ENCODE results near the gene NUAK2. TPM values are rescaled to one million over a fixed set of nuclear protein-coding genes. Genes with fewer than 3 reads are reported as not detected.

Gene NUAK2
- polyA plus RNA-seq, 1 donor from 2014 or later = 1.4 TPM

GRCh38 chr1:205286335-205286950, 35.1 kb downstream of the NUAK2 start:
- Histone ChIP-seq H3K79me2 (replicated peaks; ENCODE audit: insufficient read depth, low read length) (no peaks in the 10 kb centered on the region), H3K9me2 (ENCODE audit: insufficient read depth, low read length) (no peaks in the 10 kb centered on the region), H3K27me3 (ENCODE audit: insufficient read depth, low read depth, low read length) (no peaks in the 10 kb centered on the region), H3K4me2 (ENCODE audit: low read length) (no peak overlapping the region), H2AFZ (ENCODE audit: low read depth, low read length) (no peak overlapping the region), H4K20me1 (ENCODE audit: insufficient read depth) (no peaks in the 10 kb centered on the region), H3F3A (ENCODE audit: insufficient read depth, low read length, poor library complexity, severe bottlenecking) (no peaks in the 10 kb centered on the region), H3K36me3 (ENCODE audit: insufficient read depth, low read length) (no peaks in the 10 kb centered on the region), H3K27ac (ENCODE audit: low read length) (no peak overlapping the region), H3K4me3 (ENCODE audit: low read length) (no peak overlapping the region), H3K9me3 (ENCODE audit: low read length) (no peaks in the 10 kb centered on the region), H3K9ac (ENCODE audit: low read length) (no peak overlapping the region)
- TF ChIP-seq SMC3 (conservative IDR thresholded peaks at IDR 0.05; ENCODE audit: poor library complexity) (no peak), POLR2AphosphoS5 (IDR thresholded peaks at IDR 0.05) (no peak), TAF1 (IDR thresholded peaks at IDR 0.05; ENCODE audit: low read depth) (no peak), CTCF (IDR thresholded peaks at IDR 0.05; ENCODE audit: poor library complexity, severe bottlenecking) (no peak)

GRCh38 chr1:205285381-205286101, 36.0 kb downstream of the NUAK2 start:
- Histone ChIP-seq H3K27me3 (ENCODE audit: insufficient read depth, low read depth, low read length) (no peaks in the 10 kb centered on the region), H3K27ac (ENCODE audit: low read length) (no peak overlapping the region), H3K9me2 (ENCODE audit: insufficient read depth, low read length) (no peaks in the 10 kb centered on the region), H3K4me3 (ENCODE audit: low read length) (no peak overlapping the region), H4K20me1 (ENCODE audit: insufficient read depth) (no peaks in the 10 kb centered on the region), H3K36me3 (ENCODE audit: insufficient read depth, low read length) (no peaks in the 10 kb centered on the region), H3K79me2 (replicated peaks; ENCODE audit: insufficient read depth, low read length) (no peaks in the 10 kb centered on the region), H3F3A (ENCODE audit: insufficient read depth, low read length, poor library complexity, severe bottlenecking) (no peaks in the 10 kb centered on the region), H3K9me3 (ENCODE audit: low read length) (no peaks in the 10 kb centered on the region), H2AFZ (ENCODE audit: low read depth, low read length) (no peak overlapping the region), H3K4me2 (ENCODE audit: low read length) (no peak overlapping the region), H3K9ac (ENCODE audit: low read length) (no peak overlapping the region)
- no peak for TF ChIP-seq TAF1 (IDR thresholded peaks at IDR 0.05; ENCODE audit: low read depth)
- no peak for TF ChIP-seq RAD21 (conservative IDR thresholded peaks at IDR 0.05)
- no peak for TF ChIP-seq SMC3 (conservative IDR thresholded peaks at IDR 0.05; ENCODE audit: poor library complexity)
- no peak for TF ChIP-seq EP300 (conservative IDR thresholded peaks at IDR 0.05; ENCODE audit: poor library complexity, severe bottlenecking)

GRCh38 chr1:205284420-205285144, 37.0 kb downstream of the NUAK2 start:
- Histone ChIP-seq H2AFZ (ENCODE audit: low read depth, low read length) (no peak overlapping the region), H3K27me3 (ENCODE audit: insufficient read depth, low read depth, low read length) (no peaks in the 10 kb centered on the region), H3K36me3 (ENCODE audit: insufficient read depth, low read length) (no peaks in the 10 kb centered on the region), H3K9ac (ENCODE audit: low read length) (no peak overlapping the region), H3K79me2 (replicated peaks; ENCODE audit: insufficient read depth, low read length) (no peaks in the 10 kb centered on the region), H3F3A (ENCODE audit: insufficient read depth, low read length, poor library complexity, severe bottlenecking) (no peaks in the 10 kb centered on the region), H4K20me1 (ENCODE audit: insufficient read depth) (no peaks in the 10 kb centered on the region), H3K9me3 (ENCODE audit: low read length) (no peaks in the 10 kb centered on the region), H3K9me2 (ENCODE audit: insufficient read depth, low read length) (no peaks in the 10 kb centered on the region), H3K4me2 (ENCODE audit: low read length) (no peak overlapping the region), H3K27ac (ENCODE audit: low read length) (no peak overlapping the region), H3K4me3 (ENCODE audit: low read length) (no peak overlapping the region)
- TF ChIP-seq EZH2 (IDR thresholded peaks at IDR 0.05; ENCODE audit: borderline replicate concordance, insufficient read depth, low read length, poor library complexity, severe bottlenecking) (no peak), POLR2AphosphoS5 (IDR thresholded peaks at IDR 0.05) (no peak), EP300 (conservative IDR thresholded peaks at IDR 0.05; ENCODE audit: poor library complexity, severe bottlenecking) (no peak), RAD21 (conservative IDR thresholded peaks at IDR 0.05) (no peak), MXI1 (conservative IDR thresholded peaks at IDR 0.05; ENCODE audit: poor library complexity, severe bottlenecking) (no peak), TAF1 (IDR thresholded peaks at IDR 0.05; ENCODE audit: low read depth) (no peak), CTCF (IDR thresholded peaks at IDR 0.05; ENCODE audit: poor library complexity, severe bottlenecking) (no peak), SMC3 (conservative IDR thresholded peaks at IDR 0.05; ENCODE audit: poor library complexity) (no peak), REST (IDR thresholded peaks at IDR 0.05; ENCODE audit: borderline replicate concordance) (no peak)
